Activated CD4-positive, alpha-beta T cell treated with anti-CD3 and anti-CD28 coated beads, Interleukin-2, amount 50 U/mL, for 16 hours (primary cell): ENCODE results near the gene AQR.
A peak's percentile ranks its signal among the peaks of the same experiment; 100 is the strongest.
"Not testable (repeated sequence)": the region's sequence is repeated elsewhere in the genome, so short reads cannot be mapped to it uniquely, and the experiment has no call there.

Experiments
- DNase-seq: peaks from one replicate; pipeline ENCODE4 v3.0.0-alpha.2; 2020

Gene AQR

GRCh38 chr15:34810443-34811129 is 159.0 kb downstream of the AQR start:
- DNase-seq = no peak

- DNase-seq = no peak
These were observed 160.4 kb downstream of the AQR start for GRCh38 chr15:34809186-34809585.

- no peak for DNase-seq
These were observed 161.5 kb downstream of the AQR start for GRCh38 chr15:34808016-34808415.

- DNase-seq = not testable (repeated sequence)
These were observed 162.3 kb downstream of the AQR start for GRCh38 chr15:34807241-34807640.

GRCh38 chr15:34804776-34805175 is 164.8 kb downstream of the AQR start:
- no peak for DNase-seq

GRCh38 chr15:34804113-34804512 is 165.4 kb downstream of the AQR start:
- DNase-seq = peak; percentile 4

- no peak for DNase-seq
These were observed 166.5 kb downstream of the AQR start for GRCh38 chr15:34802803-34803750.

- DNase-seq = no peak
These were observed 167.2 kb downstream of the AQR start for GRCh38 chr15:34802371-34802770.
